Measurements from ENCODE around the gene CCDC127.

The CCDC127 gene

DNA sequence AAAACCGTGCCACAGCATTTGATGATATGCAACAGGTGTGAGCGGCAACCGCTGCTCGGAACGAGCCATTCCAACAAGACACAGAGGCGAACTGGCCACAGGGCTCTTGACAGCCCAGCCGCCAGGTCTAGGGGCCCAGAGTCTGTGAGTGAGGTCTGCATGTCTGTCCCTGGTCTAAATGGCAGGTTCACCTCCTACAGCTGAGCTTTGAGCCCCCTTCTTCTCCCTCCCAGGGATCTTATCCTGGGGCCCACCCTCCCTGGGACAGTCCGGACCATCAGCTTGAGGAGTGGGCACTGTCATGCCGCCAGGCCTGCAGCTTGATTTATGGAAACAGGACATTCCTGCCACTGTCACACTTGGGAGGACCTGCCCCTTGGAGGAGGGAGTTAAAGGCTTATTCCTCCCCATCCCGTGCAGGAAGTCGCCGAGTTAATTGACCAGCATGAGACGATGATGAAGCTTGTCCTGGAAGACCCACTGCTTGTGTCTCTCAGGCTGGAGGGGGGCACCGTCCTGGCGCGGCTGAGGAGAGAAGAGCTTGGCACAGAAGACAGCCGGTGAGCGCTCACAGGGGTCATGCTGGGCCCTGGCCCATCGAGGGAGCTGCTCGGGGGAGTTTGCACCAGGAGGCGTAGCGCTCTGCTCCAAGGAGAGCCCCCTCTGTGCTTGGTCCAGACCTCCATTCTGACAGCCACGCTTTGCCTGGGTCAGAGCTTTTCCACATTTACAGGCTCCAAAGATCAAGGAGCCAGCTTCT lies 62.1 kb downstream of the CCDC127 start:
- DNase-seq: no peak

DNA sequence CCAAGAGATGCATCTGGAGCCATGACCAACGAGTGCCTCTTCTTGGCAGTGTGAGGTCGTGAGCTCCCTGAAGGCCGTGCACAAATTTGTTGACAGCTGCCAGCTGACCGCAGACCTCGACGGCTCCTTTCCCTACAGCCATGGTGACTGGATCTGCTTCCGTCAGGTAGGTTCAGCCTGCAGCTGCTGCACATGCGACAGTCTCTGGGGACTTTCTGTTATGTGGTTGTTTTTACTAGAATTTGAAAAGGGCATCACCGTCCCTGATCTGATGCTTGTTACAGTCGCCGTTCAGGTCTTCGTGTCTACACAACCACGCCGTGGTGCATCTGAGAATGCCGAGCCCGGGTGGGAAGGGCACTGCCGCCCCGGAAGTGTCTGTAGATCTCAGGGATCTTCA lies 63.1 kb downstream of the CCDC127 start:
- no peak for DNase-seq

DNA sequence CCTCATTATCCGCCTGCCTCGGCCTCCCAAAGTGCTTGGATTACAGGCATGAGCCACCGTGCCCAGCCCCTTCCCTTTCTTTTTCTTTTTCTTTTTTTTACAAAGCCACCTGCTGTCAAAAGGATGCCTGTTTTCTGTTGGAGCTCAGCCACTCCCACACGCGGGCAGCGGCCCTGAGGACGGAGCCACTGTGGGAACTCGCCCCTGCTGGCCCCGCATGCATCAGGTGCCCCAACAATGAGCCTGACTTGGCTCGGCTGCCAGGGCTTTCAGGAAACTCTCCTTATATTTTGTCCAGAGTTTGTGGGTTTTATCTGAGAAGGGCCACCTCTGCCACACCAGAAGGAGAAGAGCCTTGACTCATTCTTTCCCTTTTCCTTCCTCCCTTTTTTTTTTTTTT lies 63.7 kb downstream of the CCDC127 start:
- DNase-seq: no peak

DNA sequence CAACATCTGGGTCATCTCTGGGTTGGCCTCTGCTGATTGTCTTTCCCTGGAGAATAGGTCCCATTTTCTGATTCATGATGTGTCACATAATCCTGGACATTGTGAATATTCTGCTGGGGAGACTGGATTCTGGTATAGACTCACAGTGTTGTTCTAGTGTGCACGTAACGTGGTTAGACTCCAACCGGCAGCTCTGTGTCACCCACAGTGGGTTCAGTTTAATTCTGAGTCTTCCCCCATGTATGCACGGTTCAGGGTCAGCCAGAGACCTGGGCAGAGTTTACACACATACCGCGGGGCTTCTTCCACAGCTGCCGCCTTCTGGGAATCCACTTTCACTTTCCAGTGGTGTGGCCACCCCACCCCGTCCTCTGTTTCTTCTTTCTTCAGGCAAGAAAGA lies 64.7 kb downstream of the CCDC127 start:
- DNase-seq: no peak

DNA sequence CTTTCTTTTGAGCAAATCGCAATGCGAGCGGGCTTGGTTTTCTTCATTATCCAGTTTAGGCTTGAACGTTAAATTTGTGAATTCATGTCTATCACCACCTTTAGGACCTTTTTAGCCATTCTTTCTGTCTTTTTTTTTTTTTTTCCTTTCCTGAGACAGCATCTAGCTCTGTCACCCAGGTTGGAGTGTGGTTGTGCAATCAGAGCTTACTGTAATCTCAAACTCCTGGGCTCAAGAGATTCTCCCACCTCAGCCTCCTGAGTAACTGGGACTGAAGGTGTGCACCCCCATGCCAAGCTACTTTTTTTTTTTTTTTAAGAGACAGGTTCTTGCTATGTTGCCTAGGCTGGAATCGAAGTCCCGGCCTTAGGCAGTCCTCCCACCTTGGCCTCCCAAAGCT lies 65.9 kb downstream of the CCDC127 start:
- DNase-seq: no peak

DNA sequence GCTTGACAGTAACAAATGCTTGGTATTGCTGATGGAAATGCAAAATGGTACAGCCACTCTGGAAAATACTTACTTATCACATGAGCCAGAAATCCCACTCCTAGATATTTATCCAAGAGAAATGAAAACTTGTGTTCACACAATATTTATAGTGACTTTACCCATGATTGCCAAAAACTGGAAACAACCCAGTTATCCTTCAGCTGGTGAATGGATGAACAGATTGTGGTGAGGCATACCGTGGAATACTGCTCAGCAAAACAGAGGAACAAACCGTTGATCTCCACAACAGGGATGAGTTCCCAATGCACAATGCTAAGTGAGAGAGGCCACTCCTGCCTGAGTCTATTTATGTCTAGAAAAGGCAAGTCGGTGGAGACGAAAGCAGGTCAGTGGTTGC lies 67.2 kb downstream of the CCDC127 start:
- DNase-seq: no peak

DNA sequence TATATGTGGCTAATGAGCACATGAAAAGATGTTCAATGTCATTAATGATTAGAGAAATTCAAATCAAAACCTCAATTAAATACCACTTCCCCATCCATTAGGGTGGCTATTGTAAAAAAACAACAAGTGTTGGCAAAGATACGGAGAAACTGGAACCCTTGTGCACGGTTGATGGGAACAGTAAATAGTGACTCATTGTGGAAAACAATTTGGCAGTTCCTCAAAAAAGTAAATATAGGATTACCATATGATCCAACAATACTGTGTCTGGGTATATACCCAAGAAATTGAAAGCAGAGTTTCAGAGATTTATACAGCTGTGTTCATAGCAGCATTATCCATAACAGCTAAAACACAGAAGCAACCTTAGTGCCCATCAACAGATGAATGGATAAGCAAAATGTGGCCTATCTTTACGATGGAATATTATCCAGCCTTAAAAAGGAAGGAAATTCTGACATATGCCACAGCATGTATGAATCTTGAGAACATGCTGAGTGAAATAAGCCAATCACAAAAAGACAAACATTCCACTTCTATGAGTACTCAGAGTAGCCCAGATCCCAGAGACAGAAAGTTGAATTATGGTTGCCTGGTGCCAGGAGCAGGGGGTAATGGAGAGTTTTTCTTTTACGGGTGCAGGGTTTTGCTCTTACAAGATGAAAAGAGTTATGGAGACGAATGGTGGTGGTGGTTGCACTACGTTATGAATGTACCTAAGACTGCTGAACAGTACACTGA lies 68.0 kb downstream of the CCDC127 start:
- DNase-seq: no peak

DNA sequence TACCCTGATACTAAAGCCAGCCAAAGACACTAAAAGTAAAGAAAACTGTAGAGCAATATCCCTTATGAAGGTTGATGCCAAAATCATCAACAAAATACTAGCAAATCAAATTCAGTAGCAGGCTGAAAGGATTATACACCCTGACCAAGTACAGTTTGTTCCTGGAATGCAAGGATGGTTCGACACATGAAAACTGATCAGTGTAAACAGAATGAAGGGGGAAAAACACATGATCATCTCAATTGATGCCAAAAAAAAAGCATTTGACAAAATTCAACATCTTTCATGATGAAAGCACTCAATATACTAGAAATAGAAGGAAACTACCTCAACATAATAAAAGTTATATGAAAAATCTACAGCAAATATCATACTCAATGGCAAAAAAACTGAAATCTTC lies 70.2 kb downstream of the CCDC127 start:
- no peak for DNase-seq
